Activated CD4-positive, CD25-positive, alpha-beta regulatory T cell (primary cell): ENCODE results near the gene MRPL34.
A peak's percentile ranks its signal among the peaks of the same experiment; 100 is the strongest.

Source experiments
- DNase-seq, 4 experiments: peaks; one replicate each; lab custom pipeline; 2025; lab: John Stamatoyannopoulos, UW

The MRPL34 gene

GRCh38 chr19:17328517-17329365, 23.1 kb downstream of the MRPL34 start:
- DNase-seq = peak in 2 of 4 experiments; percentile 28 to 32

- no peak for DNase-seq
Observed at GRCh38 chr19:17329366-17330261, 23.9 kb downstream of the MRPL34 start.

GRCh38 chr19:17330262-17331044, 24.8 kb downstream of the MRPL34 start:
- DNase-seq = no peak

- no peak for DNase-seq
Observed at GRCh38 chr19:17331045-17331558, 25.4 kb downstream of the MRPL34 start.

GRCh38 chr19:17332360-17332676, 26.6 kb downstream of the MRPL34 start:
- DNase-seq = no peak

- DNase-seq = no peak
Observed at GRCh38 chr19:17332677-17333581, 27.3 kb downstream of the MRPL34 start.

- peak; percentile 36 to 59 (median 48) for DNase-seq
Observed at GRCh38 chr19:17333611-17334413, 28.1 kb downstream of the MRPL34 start.

GRCh38 chr19:17334414-17335409, 29.0 kb downstream of the MRPL34 start, which contains the start of gene ANO8:
Gene ANO8 (minus strand): TSS chr19:17334855. CDS start chr19:17334670, 185 bp downstream.
- DNase-seq = peak; percentile 84 to 95 (median 89)

GRCh38 chr19:17335575-17335974, 29.9 kb downstream of the MRPL34 start:
- DNase-seq = no peak

GRCh38 chr19:17336872-17337674, 31.4 kb downstream of the MRPL34 start, which contains the start of gene GTPBP3:
Gene GTPBP3 (plus strand): TSS chr19:17337553. CDS start chr19:17337612, 59 bp downstream.
- peak; percentile 87 to 94 (median 92) for DNase-seq

- DNase-seq = no peak
Observed at GRCh38 chr19:17337675-17338432, 32.2 kb downstream of the MRPL34 start.

GRCh38 chr19:17338433-17339078, 32.9 kb downstream of the MRPL34 start:
- no peak for DNase-seq

GRCh38 chr19:17339088-17339741, 33.5 kb downstream of the MRPL34 start:
- peak in 1 of 4 experiments; percentile 22 for DNase-seq

GRCh38 chr19:17340302-17340870, 34.7 kb downstream of the MRPL34 start:
- no peak for DNase-seq

- DNase-seq = no peak
Observed at GRCh38 chr19:17340871-17341357, 35.2 kb downstream of the MRPL34 start.
